D721Med (cell line): Measurements from ENCODE around the gene UBE4A.

Experiments used
- DNase-seq: peaks from one replicate; pipeline ENCODE4 v3.0.0; 2011; ENCODE audit warnings: low spot score; ENCODE audit not compliant: insufficient read length
- FAIRE-seq: peaks from 2 replicates; lab custom pipeline; 2011; peaks lifted over from hg19 to GRCh38; lab: Jason Lieb, UNC
- TF ChIP-seq, protein P1 (sequence below): IDR thresholded peaks from 2 replicates; pipeline ENCODE4 v1.5.1; 2012; ENCODE audit warnings: mild to moderate bottlenecking, control low read depth; ENCODE audit not compliant: insufficient read depth; ENCODE audit errors: missing control alignments

The UBE4A gene

DNA sequence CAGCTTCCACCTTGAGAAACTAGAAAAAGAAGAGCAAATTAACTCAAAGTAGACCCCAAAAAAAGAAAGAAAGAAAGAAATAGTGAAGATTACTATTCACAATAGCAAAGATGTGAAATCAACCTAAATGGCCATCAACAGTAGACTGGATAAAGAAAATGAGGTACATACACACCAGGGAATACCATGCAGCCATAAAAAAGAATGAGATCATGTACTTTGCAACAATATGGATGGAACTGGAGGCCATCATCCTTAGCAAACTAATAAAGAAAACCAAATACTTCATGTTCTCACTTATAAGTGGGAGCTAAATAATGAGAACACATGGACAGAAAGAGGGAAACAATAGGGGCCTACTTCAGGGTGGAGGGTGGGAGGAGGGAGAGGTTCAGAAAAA, 30.7 kb upstream of the UBE4A start:
- FAIRE-seq (no peak), DNase-seq (no peak)
- TF ChIP-seq, protein P1, sequence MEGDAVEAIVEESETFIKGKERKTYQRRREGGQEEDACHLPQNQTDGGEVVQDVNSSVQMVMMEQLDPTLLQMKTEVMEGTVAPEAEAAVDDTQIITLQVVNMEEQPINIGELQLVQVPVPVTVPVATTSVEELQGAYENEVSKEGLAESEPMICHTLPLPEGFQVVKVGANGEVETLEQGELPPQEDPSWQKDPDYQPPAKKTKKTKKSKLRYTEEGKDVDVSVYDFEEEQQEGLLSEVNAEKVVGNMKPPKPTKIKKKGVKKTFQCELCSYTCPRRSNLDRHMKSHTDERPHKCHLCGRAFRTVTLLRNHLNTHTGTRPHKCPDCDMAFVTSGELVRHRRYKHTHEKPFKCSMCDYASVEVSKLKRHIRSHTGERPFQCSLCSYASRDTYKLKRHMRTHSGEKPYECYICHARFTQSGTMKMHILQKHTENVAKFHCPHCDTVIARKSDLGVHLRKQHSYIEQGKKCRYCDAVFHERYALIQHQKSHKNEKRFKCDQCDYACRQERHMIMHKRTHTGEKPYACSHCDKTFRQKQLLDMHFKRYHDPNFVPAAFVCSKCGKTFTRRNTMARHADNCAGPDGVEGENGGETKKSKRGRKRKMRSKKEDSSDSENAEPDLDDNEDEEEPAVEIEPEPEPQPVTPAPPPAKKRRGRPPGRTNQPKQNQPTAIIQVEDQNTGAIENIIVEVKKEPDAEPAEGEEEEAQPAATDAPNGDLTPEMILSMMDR = no peak

DNA sequence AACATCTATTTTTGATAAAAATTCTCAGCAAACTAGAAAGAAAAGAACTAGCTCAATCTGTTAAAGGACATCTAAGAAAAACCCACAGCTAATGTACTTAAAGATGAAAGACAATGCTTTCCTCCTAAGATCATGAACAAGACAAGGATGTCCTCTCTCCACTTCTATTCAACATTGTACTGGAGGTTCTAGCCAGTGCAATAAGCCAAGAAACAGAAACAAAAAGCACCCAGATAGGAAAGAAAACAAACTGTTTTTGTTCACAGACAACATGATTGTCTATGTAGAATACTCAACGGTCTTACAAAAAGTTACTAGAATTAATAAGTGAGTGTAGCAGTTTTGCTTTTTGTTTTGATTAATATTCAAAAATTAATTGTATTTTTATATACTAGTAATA, 24.7 kb upstream of the UBE4A start:
- FAIRE-seq (no peak), DNase-seq (no peak)
- TF ChIP-seq, protein P1 = no peak

DNA sequence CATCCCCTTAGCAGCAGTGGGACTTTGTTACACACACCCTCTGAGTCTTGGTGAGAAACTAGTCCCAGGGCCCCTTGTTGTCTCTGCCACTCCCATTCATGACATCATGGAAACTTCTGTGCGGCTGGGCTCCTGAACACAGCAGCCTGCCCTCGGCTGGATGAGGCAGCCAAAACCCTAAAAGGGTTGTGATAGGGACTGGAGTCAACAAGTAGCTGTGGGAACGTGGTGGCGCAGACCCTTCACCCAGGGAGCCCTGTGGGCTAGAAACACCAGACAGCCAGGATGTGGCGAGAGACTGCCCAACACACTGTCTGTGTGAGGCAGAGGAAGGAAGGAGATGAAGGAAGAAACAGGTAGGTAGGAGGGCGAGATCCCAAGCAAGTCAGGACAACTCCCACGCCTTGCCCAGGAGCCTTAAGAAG, 20.8 kb upstream of the UBE4A start:
- FAIRE-seq = no peak
- DNase-seq = no peak
- TF ChIP-seq, protein P1 = no peak

DNA sequence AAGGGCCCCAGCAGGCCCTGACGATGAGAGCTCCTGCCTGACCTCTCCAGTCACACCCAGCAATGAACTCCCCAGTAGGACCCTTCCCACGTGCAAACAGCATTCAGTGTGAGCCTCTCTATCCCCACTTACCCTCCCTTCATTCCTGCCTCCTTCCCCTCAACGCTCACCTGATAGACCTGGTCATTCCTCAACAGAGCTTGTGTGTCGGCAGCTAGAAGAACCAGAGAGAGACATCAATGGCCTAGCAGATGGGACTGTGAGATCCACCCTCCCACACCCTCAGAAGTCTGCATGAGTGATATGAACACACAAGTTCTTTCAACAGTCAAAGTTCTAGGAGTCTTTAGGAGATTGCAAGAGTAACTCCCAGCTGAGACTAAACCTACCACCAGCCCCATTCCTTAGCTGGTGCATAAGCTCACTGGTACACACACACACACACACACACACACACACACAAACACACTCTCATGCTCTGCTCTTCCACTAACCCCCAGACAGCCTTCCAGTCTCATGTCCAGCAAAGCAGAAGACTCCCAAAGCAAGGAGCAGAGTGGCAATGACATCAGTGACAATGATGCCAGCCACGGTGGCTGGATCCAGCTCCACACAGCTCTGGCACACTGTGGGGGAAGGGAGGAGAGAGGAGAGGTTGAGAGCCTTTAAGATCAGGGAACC, 20.0 kb upstream of the UBE4A start:
- TF ChIP-seq, protein P1 = no peak
- FAIRE-seq = no peak

DNA sequence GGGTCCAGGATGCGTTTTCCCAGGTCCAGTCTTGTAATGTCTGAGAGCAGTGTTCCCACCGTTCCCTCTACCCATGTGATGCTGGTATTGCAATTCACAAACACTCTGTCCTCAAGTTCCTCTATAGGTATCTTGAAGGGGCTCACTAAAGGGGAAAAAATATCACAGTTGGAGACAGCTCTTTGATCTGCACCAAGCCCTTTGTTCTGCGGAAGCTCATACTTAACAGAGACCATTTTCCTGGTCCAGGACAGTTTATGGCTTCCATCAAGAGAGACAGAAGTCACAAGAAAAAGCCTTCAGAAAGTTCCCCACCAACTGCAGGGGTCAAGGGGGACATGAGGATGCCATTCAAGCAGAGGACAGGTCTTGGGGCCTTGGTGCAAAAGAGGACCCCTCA, 19.0 kb upstream of the UBE4A start:
- DNase-seq (no peak), FAIRE-seq (no peak)
- TF ChIP-seq, protein P1 = no peak

More for the DNA sequence above, 20.0 kb upstream of the UBE4A start:
- no peak for DNase-seq

DNA sequence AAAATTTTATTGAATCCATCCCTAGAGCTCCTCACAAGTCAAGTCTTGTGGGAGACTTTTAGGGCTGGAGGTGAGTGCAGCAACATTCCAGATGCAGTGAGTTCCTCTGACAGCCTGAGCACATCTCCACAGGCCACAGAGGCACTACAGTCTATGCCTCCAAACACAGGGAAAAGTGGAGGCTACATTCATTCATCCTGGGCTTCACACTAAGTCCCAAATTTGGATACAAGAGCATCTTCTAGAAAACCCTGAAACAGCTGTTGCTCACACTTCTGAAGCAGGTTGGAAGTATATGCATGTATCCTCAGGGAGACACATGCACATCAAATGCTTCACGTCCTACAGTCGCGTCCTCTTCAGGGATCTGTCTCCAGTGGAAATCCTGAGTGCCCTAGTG, 18.1 kb upstream of the UBE4A start:
- FAIRE-seq (no peak), DNase-seq (no peak)
- TF ChIP-seq, protein P1 = no peak

DNA sequence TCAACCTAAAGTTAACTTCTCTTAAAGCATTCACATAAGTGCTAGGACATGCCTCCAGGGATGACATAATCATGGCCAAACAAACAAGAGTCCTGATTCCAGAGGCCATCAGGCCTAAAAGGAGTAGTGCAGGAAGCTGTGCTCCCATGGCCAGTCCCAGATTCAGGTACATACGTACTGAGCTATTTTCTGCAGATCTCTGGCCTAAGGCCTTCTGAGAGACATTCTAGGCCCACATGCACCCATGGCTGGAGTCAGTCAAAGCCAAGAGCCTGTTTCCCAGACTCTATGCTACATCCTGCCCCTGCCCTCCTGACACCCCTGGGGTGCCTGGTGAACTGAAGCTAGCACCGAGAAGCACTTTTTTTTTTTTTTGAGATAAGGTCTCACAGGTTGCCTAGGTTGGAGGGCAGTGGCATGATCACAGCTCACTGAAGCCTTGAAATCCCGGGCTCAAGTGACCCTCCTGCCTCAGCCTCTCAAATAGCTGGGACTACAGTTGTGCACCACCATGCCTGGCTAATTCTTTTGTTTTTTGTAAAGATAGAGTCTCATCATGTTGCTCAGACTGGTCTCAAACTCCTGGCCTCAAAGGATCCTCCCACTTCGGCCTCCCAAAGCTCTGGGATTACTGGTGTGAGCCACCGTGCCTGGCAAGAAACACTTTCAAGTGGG, 17.4 kb upstream of the UBE4A start:
- DNase-seq (no peak), FAIRE-seq (no peak)
- TF ChIP-seq, protein P1 = no peak
